ENCODE measurements around the gene PREX1.

DNA sequence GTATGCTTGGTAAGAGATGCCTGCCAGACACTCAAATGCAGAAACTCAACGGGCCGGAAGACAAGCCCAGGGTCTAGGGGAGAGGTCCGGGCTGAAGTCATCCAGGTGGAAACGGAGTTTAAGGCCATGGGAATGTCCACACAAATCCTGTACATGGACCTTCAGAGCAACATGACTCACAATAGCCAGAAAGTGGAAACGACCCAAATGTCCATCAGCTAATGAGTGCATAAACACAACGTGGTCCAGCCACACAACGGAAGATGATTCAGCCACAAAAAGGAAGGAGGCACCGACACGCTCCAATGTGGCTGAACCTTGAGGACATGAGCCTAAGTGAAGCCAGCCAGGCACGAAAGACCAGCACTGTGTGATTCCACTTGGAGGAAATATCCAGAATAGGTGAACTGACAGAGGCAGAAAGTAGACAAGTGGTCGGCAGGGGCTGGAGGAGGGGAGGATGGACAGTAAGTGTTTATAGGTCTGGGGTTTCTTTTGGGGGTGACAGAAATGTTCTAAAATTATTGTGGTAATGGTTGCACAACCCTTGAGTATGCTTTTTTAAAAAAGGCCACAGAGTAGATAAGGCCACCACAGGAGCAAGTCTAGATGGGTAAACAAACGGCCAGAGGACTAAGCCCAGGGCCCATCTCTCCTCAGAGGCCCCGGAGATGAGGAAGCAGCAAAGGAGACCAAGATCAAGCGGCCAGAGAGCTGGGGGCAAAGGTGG is 105.6 kb downstream of the PREX1 start:
- TF ChIP-seq, protein P1, sequence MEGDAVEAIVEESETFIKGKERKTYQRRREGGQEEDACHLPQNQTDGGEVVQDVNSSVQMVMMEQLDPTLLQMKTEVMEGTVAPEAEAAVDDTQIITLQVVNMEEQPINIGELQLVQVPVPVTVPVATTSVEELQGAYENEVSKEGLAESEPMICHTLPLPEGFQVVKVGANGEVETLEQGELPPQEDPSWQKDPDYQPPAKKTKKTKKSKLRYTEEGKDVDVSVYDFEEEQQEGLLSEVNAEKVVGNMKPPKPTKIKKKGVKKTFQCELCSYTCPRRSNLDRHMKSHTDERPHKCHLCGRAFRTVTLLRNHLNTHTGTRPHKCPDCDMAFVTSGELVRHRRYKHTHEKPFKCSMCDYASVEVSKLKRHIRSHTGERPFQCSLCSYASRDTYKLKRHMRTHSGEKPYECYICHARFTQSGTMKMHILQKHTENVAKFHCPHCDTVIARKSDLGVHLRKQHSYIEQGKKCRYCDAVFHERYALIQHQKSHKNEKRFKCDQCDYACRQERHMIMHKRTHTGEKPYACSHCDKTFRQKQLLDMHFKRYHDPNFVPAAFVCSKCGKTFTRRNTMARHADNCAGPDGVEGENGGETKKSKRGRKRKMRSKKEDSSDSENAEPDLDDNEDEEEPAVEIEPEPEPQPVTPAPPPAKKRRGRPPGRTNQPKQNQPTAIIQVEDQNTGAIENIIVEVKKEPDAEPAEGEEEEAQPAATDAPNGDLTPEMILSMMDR (conservative IDR thresholded peaks at IDR 0.05 in 1 of 2, IDR thresholded peaks at IDR 0.05 in 1 of 2; ENCODE audit: low read depth in 1 of 2, low read length in 2 of 2), result no peak
- no peak for TF ChIP-seq EZH2 (IDR thresholded peaks at IDR 0.05; ENCODE audit: low read length, missing control alignments)

All from fibroblast of lung (primary cell).